Measurements from ENCODE around the gene UGT2B28.
"Not testable (repeated sequence)": the region's sequence is repeated elsewhere in the genome, so short reads cannot be mapped to it uniquely, and the experiment has no call there.

UGT2B28 gene

DNA sequence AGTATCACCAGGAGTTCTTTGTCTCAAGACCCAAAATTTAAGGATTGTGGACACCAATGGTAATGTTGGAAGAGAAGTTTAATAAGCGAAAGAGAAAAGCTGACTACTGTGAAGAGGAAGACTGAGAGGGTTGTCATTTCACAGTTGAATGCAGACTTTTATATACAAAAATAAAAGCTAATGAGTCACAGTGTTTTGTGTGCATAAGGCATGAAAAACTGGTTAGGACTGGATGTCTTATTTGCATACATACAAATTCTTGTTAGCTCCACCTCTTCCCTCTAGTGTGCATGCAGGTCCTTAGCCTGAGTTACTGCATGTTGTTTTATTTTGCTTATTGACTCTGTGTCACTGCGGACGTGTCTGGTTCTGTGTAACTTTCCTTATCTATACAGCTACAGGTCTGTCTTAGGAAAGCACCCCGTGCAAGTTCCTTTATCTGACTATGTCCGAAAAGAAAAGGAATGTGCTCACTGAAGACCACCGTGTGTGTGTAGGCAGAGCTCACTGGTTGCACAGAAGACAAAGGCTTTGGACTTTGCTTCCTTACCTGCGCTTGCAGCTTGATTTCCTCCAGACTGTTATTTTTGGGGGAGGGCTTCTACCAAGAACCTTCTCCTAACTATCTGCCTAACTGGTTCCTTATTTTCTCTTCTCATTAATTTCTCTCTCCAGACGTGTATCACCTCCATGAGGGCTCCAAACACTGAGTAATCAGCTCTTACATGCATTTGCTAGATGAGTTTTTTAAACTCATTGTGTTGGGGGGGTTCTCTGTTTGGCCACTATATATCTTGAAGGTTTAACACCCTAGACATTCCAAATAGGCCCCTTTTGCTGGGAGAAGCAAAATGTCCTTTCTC, 63.5 kb downstream of the UGT2B28 start:
- H3K27ac ChIP-seq (ENCODE audit: low read length); H3K9ac ChIP-seq (ENCODE audit: low read length in 2 of 2): not testable (repeated sequence)

More for the DNA sequence above, 63.5 kb downstream of the UGT2B28 start:
- H3K4me3 ChIP-seq (ENCODE audit: low read length in 2 of 2); H3K36me3 ChIP-seq (ENCODE audit: control insufficient read depth in 2 of 2, insufficient read depth in 2 of 2, low read length in 2 of 2); H3K9me3 ChIP-seq (ENCODE audit: control insufficient read depth in 2 of 2, low read length in 2 of 2); H3K4me1 ChIP-seq (ENCODE audit: control insufficient read depth, insufficient read depth, low read length); H3K27me3 ChIP-seq (ENCODE audit: control insufficient read depth in 1 of 2, insufficient read depth in 2 of 2, low read length in 2 of 2): not testable (repeated sequence)
